Omental fat pad (tissue), 4 donors: ENCODE results near the gene GPC6. TPM values are rescaled to one million over a fixed set of nuclear protein-coding genes. Genes with fewer than 3 reads are reported as not detected.

Experiments
- ATAC-seq: fragments of 150-250 bp; one replicate; pipeline ENCODE4 v1.9.1; 2016; ENCODE audit warnings: mild to moderate bottlenecking, moderate library complexity; ENCODE audit not compliant: low FRiP score
- DNase-seq: peaks from one replicate; pipeline ENCODE4 v3.0.0-alpha.2; 2019; ENCODE audit warnings: low spot score
- CTCF ChIP-seq, 3 donors: fragments of 450-650 bp; IDR thresholded peaks; one replicate each; pipeline ENCODE4 v1.5.1; 2016 to 2017; ENCODE audit warnings: antibody characterized with exemption in 3 of 3, mild to moderate bottlenecking in 3 of 3, moderate library complexity in 2 of 3
- total RNA-seq, 4 donors: library from RNA; depleted of rRNA; stranded (reverse); fragments of >200 nt; gene quantifications; one replicate each; pipeline ENCODE4 v1.1.0, GENCODE V29; 2016

GPC6 gene
- total RNA-seq, 4 donors from 2014 or later = 9.2 to 24.4 (median 16.4) TPM

- no peak for DNase-seq
- ATAC-seq = no peak
- TF ChIP-seq CTCF (IDR thresholded peaks at IDR 0.05) = no peak
Observed at GRCh38 chr13:93765811-93766210, 539.2 kb downstream of the GPC6 start.

GRCh38 chr13:93766719-93767118, 540.1 kb downstream of the GPC6 start:
- no peak for TF ChIP-seq CTCF (IDR thresholded peaks at IDR 0.05)
- no peak for ATAC-seq
- no peak for DNase-seq

- no peak for DNase-seq
- ATAC-seq = no peak
- TF ChIP-seq CTCF (IDR thresholded peaks at IDR 0.05) = no peak
Observed at GRCh38 chr13:93767180-93767916, 540.7 kb downstream of the GPC6 start.

- TF ChIP-seq CTCF (IDR thresholded peaks at IDR 0.05) = no peak
- ATAC-seq (no peak), DNase-seq (no peak)
Observed at GRCh38 chr13:93767917-93768409, 541.4 kb downstream of the GPC6 start.

GRCh38 chr13:93769101-93769500, 542.5 kb downstream of the GPC6 start:
- TF ChIP-seq CTCF (IDR thresholded peaks at IDR 0.05) = no peak
- DNase-seq (no peak), ATAC-seq (no peak)

GRCh38 chr13:93769607-93770006, 543.0 kb downstream of the GPC6 start:
- DNase-seq = no peak
- no peak for TF ChIP-seq CTCF (IDR thresholded peaks at IDR 0.05)
- ATAC-seq = no peak

- DNase-seq (no peak), ATAC-seq (no peak)
- no peak for TF ChIP-seq CTCF (IDR thresholded peaks at IDR 0.05)
Observed at GRCh38 chr13:93771227-93771626, 544.6 kb downstream of the GPC6 start.
